ENCODE data around the gene TBC1D21.

TBC1D21 gene, protein sequence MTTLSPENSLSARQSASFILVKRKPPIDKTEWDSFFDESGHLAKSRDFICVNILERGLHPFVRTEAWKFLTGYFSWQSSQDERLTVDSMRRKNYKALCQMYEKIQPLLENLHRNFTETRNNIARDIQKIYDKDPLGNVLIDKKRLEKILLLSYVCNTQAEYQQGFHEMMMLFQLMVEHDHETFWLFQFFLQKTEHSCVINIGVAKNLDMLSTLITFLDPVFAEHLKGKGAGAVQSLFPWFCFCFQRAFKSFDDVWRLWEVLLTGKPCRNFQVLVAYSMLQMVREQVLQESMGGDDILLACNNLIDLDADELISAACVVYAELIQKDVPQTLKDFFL

DNA sequence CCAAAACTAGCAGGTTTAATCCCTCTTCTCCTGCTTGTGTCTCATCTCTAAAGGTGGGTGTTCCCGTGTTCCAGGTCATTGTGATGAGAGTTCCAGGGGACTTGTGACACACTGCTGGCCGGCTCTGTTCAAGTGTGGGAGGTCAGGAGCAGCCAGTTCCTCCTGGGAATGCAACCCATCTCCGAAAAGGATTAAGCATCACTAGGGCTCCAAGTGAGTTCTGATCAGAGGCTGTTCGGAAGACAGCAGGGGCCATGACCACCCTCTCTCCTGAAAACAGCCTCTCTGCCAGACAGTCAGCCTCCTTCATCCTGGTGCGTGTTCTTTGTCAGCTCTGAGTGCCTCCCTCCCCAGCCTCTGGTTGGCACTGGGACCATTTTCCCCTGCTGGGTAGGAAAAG is at the start of gene TBC1D21:
Gene TBC1D21, plus strand, starts transcription at position 109 of the 400 bp plus-strand sequence. Its CDS starts 146 bp downstream, at position 255.
- DNase-seq, result no peak

DNA sequence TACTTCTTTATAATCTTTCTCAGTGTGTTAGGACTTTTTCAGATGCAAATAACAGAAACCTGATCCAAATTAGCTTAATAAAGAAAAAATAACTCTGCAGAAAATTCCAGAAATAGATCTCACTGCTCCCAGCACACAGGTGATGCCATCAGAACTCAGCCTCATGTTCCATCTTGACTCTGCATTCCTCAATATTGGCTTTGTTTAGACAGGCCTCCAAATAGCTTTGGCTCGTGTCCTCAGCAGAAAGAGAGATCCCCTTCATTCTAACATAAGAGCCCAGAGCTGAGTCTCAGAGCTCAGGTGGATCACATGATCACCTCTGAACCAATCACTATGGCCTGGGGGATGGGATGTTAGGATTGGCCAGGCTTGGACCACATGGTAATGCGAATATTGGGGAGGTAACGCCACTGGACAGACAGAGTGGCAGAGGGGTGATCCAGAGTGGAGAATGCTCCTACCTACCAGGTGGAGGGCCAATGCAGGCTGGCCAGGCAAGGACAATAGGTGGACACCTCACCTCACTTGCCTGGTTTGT is 46.6 kb upstream of the TBC1D21 start:
- no peak for DNase-seq

DNA sequence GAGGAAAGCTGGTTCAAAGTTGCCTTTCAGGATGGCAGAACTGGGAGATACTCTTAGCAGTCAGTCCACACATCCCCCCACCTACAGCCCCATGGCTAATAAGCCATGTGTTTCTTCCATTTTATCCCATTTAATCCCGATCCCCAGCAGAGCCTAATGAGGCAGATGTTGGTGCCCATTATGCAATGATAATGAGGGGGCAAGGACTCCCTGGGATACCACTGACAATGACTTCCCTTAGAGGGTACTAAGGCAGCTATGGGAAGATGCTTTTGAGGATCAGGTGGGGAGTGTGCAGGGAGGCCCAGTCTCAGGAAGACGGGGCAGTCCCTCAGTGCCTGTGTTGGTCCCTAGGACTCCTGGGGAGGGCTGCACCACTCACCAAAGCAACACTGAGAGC is 43.8 kb upstream of the TBC1D21 start:
- DNase-seq, result no peak

DNA sequence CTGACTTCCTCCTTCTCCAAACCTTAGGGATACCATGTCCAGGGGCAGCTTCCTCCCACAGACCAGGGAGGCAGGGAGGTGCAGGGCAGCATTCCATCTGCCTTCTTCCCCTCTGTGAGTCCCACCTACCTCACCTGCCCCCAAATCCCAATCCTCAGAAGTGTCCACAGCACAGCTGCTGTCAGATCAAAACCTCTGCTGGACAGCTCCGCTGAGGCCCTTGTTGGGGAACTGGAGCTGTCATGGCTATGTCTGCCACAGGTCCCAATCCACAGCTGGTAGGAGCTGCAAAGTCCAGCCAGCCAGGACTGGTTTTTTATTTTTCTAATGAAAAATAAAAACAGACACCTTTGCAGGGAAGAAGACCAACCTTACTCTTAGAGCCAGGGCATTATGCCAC is 40.7 kb upstream of the TBC1D21 start:
- no peak for DNase-seq

DNA sequence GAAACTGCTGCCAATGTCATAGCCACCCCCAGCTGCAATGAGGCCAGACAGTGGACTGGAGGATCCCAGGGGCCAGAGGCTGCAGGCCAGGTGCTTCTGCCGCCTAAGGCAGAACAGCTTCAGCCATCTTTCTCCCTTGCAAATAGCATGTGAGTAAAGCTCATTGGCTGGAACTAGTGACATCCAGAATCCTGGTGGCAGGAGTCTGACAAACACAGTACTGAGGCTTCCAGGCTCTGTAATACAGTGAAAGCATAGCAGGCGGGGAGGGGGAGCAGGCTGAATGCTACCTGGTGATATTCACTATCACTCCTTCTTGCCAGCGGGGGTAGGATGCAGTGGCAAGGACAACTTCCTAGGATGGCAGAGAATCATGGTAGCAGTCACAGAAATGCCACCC is 36.5 kb upstream of the TBC1D21 start:
- DNase-seq, result no peak

GRCh38 chr15:73838831-73839426 is 34.4 kb upstream of the TBC1D21 start:
- no peak for DNase-seq

DNA sequence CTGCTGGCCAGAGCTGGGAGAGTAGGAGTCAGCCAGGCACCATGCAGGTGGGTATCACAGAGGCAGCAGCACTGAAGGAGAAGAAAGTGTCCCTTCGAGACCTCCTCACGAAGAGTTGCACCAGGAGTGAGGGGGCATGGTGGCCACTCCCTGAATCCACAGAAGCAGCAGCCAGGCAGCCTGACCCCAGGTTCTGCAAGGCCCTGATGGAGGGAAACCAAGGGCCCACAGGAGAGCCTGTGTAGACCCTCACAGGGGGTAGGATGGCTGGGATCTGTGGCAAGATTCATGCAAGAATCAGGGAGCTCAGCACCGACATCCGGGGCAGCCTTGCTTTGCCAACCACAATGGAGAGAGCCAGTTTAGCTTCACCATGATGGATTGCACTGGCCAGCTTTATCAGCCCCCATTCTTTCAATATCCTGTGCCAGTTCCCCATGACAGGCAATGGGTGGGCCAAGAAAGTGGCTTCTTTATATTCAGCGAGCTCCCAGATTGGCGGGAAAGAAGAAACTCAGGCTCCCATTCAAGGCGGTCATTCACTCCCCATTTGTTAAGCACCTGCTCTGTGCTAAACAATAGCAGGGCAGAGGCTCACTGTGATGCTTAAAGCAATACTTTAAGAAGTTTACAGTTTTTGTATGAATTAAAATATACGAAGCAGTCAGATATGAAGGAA is 33.5 kb upstream of the TBC1D21 start:
- DNase-seq, result peak; percentile 29

DNA sequence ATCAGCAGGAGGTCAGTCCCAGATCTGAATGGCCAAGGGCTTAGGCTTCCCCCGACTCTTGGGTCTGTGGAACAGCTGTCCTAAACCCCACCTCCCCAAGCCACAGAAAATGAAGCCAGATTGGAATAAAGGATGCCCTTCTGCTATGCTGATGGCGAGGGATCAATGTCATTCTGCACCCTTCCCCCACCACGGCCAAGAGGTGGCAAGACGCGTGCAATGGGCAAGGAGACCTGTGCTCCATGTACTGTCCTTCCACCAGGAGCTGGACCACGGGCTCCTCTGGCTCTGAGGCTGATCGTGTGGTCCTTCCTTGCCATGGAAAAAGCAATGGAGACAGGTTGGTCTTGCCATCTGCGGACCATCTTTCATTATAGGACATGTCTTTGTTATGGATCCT is 32.6 kb upstream of the TBC1D21 start:
- DNase-seq, result peak; percentile 17

DNA sequence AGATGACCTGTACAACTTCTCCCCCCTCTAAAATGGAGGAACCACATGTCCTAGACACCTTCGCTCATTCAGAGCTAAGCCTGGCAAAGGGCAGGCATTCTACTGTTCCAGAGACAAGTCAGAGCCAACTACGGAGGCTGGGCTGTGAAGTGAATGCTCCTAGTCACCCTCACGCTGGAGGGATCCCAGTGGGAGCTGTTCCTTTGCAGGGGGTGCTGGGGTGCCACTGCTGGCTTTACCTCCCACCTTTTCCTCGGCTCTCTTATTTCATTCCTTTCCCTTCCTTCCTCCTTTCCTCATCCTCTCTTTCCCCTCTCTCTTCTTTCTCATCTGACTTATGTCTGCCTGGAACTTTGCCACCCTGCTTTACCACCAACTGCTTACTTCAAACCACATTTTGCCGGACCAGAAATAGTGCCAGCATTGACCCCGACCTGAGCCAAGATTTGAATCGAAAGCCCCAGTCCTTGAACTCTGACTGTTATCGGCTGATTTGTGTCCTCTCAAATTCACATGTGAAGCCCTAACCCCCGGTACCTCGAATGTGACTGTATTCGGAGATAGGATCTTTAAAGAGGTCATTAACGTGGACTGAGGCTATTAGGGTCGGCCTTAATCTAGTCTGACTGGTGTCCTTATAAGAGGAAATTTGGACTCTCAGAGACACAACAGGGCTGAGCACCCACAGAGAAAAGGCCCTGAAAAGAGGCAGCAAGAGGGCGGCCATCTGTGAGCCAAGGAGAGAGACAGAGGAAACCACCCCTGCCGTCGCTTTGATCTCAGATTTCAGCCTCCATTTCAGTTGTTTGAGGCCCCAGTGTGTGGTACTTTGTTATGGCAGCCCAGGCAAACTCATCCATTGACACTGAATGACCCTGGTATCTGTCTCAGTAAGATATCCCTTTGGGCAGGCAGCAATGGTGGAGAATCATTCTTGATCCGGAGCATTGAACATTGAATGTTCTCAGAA is 31.3 kb upstream of the TBC1D21 start:
- DNase-seq, result peak; percentile 46

DNA sequence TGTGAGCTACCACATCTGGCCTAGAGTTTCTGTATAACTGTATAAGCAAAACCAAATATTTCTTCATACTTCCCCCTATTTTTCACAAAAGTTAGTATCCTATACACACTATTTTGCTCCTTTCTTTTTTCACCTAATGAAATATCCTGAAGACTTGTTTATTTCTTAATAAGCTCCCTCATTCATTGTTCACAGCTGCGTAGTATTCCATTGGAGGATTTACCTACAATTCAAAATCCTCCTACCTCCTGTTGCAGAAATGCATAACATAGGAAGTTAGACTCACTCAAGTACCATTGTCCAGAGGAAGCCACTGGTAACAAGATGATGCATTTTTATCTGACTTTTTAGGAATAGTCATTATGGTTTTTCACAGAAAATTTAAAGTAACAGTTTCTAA is 29.6 kb upstream of the TBC1D21 start:
- no peak for DNase-seq

- DNase-seq, result peak; percentile 18
Measured at GRCh38 chr15:73844356-73844755, 29.0 kb upstream of the TBC1D21 start.

- DNase-seq, result peak; percentile 10
Measured at GRCh38 chr15:73845507-73845906, 27.9 kb upstream of the TBC1D21 start.

- peak; percentile 11 for DNase-seq
Measured at GRCh38 chr15:73845907-73846306, 27.5 kb upstream of the TBC1D21 start.

- DNase-seq, result peak; percentile 21
Measured at GRCh38 chr15:73849641-73850040, 23.7 kb upstream of the TBC1D21 start.

GRCh38 chr15:73850228-73850627 is 23.1 kb upstream of the TBC1D21 start:
- no peak for DNase-seq

- DNase-seq, result peak; percentile 80
Measured at GRCh38 chr15:73851689-73852088, 21.7 kb upstream of the TBC1D21 start.

DNA sequence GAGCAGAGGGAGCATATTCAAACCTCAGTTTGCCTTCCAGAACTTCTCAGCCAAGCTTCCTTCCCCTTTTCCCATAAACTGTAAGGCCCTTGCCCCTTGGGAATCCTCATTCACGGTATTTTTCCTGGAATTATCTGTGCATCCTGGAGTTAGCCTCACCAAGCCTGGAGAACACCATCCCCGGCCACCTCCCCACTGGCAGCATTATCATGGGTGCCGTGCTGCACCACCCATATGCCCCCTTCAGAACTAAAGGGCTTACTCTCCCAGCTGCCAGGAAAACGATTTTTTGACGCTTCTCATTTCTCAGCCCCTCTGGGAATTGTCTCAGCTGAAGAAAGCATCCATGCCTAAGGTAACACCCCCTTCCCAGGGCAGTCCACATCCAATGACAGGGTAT is 20.9 kb upstream of the TBC1D21 start:
- DNase-seq, result no peak

DNA sequence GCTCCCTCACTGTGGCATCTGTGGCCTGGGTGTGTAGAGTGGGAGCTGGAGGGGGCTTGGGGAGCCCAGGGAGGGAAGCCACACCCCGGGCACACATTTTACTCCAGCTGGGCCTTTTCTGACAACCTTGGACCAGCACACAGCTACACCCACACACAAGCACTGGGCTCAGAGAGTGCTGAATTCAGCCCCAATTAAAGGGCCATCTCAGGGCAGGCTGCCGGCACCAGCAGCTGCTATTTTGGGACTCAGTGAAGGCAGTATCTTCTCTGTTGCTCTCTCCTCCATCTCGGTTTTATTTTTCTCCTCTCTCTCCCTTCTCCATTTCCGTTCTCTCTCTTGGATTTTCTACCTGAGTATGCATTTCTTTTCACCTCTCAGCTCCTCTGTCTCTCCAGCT is 19.1 kb upstream of the TBC1D21 start:
- DNase-seq, result peak; percentile 26

DNA sequence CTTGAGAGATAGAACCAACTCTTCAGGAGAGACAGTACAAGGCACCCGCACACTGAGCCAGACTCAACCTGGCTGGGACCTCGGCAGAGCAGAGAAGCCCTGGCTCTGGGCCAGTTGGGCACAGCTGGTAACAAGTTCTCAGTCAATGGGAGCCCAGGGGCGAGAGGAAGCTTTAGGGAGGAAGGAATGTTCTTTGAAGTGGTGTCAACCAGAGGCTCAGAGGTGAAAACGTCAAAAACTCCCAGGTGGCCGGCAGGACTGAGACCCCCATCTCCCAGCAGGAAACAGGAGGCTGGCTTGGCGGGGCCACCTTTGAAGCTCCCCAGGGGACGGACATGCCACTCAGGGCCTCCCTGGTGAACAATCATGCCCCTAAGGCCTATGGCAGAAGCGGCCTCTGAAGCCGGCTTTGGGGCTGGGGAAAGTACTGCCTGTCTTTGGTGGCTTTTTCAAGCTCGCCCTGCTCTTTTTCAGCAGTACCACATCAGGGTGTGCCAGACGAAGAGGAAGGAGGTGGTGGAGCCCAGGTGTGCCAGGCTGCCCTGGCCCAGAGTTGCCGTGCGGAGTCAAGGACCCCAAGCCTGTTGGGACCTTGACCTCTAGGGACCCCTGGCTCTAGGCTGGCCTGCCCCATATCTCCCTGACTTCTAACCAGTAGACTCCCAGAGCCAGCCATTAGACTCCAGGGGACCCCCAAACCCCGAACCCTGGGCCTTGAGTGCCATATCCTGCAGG is 16.7 kb upstream of the TBC1D21 start:
- peak; percentile 47 for DNase-seq

- peak; percentile 33 for DNase-seq
Measured at GRCh38 chr15:73857193-73857920, 16.0 kb upstream of the TBC1D21 start.

DNA sequence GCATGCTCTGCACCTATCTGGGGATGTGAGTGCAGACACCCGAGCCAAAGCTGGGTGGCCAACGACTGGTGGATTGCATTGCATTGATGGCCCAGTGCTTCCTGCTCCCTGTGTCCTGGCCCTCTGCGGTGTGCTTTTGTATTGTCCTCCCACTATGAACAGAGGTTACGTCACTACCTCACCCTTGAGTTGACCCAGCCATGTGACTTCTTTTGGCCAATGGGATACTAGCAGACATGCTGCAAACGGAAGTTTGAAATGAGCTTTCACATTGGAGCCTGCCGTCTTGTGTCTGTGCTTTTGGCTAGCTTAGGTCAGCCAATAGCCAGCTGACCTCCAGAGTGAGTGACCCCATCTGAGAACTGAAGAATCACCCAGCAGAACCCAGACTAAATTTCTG is 15.3 kb upstream of the TBC1D21 start:
- DNase-seq, result no peak

Data from islet precursor cell (in vitro differentiated cells).